ENCODE results near the gene PDCD5.

PDCD5 gene

GRCh38 chr19:32627714-32628270 lies 46.8 kb downstream of the PDCD5 start:
- no peak overlapping the region for H3K4me3 ChIP-seq (replicated peaks; ENCODE audit: low read depth, low read length)
- TF ChIP-seq CTCF (IDR thresholded peaks at IDR 0.05; ENCODE audit: low read depth, low read length, missing control alignments) = no peak
- DNase-seq (ENCODE audit: extremely low read depth, low read depth) = no peak

GRCh38 chr19:32630338-32630737 lies 49.3 kb downstream of the PDCD5 start:
- peak; percentile 10 for TF ChIP-seq CTCF (IDR thresholded peaks at IDR 0.05; ENCODE audit: low read depth, low read length, missing control alignments)
- no peak for DNase-seq (ENCODE audit: extremely low read depth, low read depth)
- H3K4me3 ChIP-seq (replicated peaks; ENCODE audit: low read depth, low read length) = no peak overlapping the region

GRCh38 chr19:32631381-32631780 lies 50.4 kb downstream of the PDCD5 start:
- H3K4me3 ChIP-seq (replicated peaks; ENCODE audit: low read depth, low read length) = no peak overlapping the region
- no peak for TF ChIP-seq CTCF (IDR thresholded peaks at IDR 0.05; ENCODE audit: low read depth, low read length, missing control alignments)
- no peak for DNase-seq (ENCODE audit: extremely low read depth, low read depth)
